Measurements from ENCODE around the gene RAB20.
A peak's percentile ranks its signal among the peaks of the same experiment; 100 is the strongest.
"Not testable (repeated sequence)": the region's sequence is repeated elsewhere in the genome, so short reads cannot be mapped to it uniquely, and the experiment has no call there.

The RAB20 gene, protein sequence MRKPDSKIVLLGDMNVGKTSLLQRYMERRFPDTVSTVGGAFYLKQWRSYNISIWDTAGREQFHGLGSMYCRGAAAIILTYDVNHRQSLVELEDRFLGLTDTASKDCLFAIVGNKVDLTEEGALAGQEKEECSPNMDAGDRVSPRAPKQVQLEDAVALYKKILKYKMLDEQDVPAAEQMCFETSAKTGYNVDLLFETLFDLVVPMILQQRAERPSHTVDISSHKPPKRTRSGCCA

DNA sequence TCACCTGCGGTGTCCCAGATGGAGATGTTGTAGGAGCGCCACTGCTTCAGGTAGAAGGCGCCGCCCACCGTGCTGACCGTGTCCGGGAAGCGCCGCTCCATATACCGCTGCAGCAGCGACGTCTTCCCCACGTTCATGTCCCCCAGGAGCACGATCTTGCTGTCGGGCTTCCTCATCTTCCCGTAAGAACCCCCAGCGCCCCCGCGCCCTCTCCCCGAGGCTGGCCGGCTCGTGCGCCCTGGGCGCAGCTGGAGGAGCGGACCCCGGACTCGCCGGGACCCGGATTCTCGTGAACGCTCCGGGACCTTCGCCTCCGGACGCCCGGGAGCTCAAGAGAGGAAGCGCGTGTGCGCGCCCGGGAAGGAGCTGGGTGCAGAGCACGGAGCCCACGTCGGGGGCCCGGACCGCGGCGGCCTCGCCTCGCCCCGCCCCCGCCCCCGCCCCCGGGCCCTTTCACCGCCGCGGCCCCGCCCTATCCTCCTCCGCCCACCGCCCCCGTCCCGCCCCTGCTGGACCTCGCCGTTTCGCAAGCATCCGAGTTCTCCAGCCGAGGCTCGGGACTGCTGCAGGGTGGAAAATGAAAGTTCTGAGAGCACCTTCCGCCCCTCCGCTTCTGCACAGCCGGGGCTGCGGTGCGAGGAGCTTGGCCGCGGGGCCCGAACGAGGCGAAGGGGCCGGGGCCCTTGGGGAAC lies at the start of gene RAB20:
TSS of gene RAB20 (minus strand) at position 379 of the 692 bp plus-strand sequence. CDS start at position 176, 203 bp downstream.
- DNase-seq = peak; percentile 70

DNA sequence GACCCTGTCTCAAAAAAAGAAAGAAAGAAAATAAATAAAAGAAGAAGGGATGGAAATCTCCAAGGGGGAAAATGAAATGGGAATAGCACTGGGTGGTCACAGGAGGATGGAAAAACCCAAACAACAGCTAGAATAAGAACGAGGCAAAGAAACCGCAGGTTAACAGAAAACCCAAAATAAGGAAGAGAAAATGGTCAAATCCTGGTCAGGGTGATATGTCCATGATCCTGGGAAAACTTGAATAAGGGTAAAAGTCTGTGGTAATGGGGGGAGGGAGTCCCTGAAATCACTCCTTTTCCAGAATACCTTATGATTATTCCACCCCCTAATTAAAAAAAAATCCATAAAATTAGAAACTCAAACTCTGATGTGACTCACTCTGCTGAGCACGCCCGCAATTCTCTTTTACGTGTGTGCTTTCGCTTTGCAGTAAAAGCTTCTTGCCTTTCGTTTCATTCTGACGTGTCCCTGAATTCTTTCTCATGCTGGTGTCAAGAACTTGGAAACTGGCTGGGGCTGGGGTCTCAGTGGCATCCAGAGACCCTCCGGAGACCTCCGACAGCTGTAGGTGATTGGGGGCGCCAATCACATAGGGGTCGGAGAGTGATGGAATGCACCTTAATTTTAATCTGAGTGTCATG lies 49.6 kb upstream of the RAB20 start:
- peak; percentile 63 for DNase-seq

DNA sequence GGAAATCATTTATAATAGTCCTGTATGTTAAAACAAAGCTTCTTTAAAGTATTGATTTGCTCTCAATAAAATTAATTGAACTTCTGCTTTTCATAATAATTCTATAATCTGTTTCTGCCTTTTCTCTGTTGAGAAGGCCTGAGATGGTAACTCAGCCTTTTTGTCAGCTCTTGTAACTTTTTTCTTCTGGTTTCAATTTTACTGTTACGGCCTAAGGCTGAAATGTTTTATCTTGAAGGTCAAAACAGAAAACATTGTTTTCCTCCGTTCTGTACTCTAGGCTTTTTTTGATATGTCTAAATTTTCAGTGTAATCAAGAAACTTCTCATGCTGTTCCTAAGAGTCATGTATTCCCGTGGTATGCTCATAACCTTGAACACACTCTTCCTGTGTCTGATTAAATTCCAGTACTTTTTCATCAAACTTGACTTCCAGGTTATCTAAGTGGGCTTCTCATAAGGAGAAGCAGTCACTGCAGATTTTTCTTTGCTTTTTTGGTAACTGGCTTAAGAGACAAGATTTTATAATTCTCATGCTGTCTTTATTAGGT lies 46.2 kb upstream of the RAB20 start:
- DNase-seq = no peak

DNA sequence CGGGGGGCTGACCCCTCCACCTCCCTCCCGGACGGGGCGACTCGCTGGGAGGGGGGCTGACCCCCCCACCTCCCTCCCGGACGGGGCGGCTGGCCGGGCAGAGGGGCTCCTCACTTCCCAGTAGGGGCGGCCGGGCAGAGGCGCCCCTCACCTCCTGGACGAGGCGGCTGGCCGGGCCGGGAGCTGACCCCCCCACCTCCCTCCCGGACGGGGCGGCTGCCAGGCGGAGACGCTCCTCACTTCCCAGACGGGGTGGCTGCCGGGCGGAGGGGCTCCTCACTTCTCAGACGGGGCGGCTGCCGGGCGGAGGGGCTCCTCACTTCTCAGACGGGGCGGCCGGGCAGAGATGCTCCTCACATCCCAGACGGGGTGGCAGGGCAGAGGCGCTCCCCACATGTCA lies 44.8 kb upstream of the RAB20 start:
- not testable (repeated sequence) for DNase-seq

DNA sequence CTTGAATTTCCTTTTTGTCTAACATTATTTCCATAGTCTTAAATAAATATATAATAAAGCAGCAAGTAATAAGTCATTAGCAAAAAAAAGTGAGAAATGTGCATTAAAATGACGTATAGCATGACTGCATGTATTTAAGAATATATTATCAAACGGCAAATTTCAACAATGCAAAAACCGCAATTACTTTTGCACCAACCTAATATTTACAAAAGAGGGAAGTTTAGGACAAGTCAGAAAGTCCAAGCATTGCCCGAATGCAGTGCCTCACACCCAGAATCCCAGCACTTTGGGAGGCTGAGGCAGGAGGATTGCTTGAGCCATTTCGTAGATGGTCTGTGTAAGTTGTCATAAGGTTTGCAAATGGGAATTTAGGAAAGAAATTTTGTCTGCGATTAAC lies 43.6 kb upstream of the RAB20 start:
- DNase-seq = no peak

DNA sequence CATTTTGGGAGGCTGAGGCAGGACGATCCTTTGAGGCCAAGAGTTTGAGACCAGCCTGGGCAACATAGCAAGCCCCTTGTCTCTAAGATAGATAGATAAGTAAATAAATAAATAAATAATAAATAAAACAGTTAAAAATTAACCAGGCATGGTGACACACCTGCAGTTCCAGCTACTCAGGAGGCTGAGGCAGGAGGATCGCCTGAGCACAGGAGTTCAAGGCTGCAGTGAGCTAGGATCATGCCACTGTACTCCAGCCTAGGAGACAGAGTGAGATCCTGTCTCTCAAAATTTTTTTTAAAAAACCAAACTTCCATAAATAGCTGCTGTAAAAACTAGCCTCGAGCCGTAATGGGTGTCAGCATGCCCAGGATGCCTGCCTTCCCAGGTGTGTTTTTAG lies 39.5 kb upstream of the RAB20 start:
- no peak for DNase-seq

DNA sequence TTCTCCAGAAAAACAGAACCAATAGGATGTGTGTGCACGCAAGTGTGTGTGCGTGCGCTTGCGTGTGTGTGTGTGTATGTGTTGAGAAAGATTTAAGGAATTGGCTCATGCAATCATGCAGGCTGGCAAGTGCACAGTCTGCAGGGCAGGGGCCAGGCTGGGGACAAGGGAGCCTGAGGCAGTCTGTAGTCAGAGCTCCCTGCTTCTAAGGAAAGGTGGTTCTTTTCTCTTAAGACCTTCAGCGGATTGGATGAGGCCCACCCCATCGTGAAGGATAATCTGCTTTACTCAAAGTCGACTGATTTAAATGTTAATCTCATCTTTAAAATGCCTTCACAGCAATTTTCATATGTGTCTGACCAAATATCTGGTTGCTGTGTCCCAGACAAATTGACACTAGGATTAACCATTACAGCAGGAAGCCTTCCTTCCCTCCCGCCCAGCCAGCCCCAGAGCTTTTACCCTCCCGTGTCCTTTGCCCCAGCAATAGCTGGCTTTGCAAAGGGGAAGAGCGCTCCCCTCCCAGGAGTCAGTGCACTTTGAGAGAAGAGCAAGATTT lies 38.8 kb upstream of the RAB20 start:
- no peak for DNase-seq

DNA sequence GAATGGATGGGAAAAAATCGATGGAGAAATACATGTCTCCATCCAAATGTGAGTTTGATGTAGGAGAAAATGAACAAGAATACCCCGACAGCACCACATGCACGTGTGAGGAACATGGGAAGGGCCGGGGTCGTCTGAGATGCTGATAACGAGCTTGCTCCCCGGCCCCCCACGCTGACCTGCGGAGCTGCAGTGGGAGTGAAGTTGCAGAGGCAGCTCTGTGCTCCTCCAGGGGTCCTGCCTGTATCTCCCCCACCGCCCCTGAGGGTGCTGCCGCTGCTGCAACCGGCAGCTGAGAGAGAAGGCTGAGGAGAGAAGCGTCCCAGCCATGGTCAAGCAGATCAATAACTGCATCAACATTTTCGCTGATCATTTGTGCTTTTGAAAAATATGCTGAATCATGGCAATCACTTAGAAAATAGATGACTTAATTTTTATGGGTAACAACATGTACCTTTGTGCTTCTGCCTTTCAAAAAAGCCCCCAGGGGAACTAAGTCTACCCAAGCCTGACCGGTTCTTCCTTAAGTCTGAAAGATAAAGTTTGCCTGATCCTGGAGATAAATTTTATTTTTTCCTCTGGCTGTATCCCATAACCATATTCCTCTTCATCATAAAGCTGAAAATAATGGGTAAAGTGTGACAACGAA lies 35.6 kb upstream of the RAB20 start:
- no peak for DNase-seq

DNA sequence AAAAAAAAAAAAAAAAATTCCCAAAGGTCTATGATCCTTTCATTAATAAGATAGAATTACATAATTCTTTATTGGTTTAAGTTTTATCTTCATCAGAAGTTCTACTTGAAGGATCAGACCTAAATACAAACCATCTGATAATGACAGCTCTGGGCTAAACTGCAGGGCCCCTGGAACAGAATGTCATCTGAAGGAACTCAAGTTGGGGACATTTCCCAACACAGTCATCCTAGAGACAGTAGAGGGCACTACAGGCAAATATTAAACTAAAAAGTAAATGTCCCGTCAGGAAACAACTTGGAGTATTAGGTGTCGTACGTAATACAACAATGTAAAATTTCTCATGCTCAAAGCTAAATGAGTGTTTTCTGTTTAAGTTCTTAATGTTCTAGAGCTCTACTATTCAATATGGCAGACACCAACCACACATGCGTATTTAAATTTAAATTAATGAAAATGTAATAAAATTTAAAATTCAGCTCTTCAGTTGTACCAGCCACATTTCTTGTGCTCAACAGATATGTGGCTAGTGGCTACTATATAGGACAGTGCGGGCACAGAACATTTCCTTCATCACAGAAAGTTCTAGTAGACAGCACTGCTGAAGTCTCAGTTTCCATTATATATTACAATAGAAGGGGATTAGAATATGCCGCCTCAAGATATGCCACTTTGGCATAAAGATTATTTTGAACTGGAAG lies 32.1 kb upstream of the RAB20 start:
- DNase-seq = peak; percentile 49

DNA sequence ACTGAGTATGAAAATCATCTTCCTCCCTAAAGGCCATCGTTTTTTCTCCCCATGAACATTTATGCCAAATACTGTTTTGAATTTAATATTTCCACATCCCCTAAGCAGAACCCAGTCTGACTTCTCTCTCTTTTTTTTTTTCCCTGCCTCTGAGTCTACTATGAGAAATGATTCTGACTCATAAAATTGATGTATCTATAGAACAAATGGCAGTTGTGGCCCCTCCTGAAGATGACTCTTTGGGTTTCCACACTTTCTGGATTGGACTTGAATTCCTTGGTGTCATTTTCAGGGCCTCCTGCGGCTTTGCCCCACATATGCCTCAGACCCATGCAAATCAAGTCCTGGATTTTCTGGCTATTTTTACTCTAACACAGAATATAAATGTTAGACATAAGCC lies 31.1 kb upstream of the RAB20 start:
- DNase-seq = no peak

DNA sequence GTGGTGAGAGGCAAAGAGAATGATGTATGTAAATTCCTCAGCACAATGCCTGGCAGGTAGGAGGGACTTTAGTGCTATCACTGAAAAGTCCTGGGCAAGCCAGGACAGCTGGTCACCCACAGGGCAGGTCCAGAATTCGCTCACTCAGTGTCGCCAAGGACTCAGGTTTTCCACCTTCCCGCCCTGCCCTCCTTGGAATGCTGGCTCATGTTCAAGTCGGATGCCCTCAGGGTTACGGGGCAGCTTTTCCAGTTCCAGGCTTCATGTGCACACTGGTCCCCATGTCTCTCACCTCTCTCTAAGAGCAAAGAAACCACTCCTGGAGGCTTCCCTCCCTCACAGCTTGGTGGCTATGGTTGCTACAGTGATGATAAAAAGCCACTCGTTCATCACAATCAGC lies 29.1 kb upstream of the RAB20 start:
- DNase-seq = no peak

DNA sequence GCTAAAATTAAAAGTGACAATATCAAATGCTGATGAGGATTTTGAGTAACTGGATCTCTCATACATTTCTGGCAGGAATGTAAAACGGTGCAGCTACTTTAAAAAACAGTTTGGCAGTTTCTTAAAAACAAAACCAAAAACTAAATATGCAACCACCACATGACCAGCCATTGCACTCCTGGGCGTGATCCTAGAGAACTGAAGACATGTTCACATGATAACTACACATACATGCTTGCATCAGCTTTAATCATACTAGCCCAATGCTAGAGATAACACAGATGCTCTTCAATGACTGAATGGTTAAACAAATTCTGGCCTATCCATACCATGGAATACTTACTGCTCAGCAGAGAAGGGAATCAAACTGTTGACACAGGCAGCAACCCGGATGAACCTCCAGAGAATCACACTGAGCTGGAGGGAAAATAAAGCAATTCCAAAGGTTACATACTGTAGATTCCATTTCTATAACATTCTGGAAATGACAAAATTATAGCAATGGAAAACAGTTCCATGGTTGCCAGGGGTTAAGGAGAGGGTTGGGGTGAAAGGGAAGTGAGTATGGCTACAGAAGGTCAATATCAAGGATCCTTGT lies 28.4 kb upstream of the RAB20 start:
- no peak for DNase-seq

DNA sequence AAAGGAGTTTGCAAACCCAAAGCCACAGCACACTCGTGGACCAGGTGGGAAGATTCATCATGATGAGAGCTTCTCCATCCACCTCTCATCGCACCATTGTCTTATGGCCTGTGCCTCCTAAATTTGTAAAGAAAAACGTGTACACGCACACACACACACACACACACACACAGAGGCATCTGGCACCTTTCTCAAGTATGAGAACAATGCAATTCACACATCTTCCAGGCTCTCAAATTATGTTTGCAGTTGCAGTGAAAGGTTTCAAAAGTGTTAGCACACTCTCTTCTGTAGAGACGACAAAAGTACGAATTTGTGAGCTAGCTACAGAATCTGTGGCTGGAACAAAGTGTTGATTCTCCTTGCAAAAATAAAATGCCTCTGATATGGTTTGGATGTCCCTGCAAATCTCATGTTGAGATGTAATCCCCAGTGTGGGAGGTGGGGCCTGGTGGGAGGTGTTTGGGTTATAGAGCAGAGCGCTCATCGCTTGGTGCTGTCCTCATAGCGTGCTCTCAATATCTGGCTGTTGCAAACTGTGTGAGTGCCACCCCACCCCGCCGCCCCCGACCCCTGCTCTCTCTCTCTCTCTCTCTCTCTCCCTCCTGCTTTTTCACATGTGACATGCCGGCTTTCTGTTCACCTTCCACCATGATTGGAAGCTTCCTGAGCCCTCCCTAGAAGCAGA lies 21.8 kb upstream of the RAB20 start:
- no peak for DNase-seq

DNA sequence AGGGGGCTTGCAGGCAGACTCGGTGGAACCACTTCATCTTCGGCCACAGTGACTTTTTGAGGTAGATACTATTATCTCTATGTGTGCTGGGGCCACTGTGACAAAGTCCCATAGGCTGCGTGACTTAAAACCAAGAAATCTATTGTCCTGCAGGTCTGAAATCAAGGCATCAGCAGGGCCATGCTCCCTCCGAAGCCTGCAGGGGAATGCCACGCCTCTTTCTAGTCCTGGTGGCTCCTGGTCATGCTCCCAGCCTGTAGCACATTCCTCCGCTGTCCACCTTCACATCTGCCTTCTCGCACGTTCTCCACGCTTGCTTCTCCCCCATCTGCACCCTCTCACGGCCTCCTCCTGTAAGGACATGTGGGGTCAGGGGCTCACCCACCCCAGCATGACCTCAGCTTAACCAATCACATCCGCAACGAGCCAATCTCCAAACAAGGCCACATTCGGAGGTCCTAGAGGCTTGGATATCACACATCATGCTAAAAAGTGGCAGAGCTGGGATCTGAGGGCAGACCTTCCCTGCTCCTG lies 21.0 kb upstream of the RAB20 start:
- no peak for DNase-seq

DNA sequence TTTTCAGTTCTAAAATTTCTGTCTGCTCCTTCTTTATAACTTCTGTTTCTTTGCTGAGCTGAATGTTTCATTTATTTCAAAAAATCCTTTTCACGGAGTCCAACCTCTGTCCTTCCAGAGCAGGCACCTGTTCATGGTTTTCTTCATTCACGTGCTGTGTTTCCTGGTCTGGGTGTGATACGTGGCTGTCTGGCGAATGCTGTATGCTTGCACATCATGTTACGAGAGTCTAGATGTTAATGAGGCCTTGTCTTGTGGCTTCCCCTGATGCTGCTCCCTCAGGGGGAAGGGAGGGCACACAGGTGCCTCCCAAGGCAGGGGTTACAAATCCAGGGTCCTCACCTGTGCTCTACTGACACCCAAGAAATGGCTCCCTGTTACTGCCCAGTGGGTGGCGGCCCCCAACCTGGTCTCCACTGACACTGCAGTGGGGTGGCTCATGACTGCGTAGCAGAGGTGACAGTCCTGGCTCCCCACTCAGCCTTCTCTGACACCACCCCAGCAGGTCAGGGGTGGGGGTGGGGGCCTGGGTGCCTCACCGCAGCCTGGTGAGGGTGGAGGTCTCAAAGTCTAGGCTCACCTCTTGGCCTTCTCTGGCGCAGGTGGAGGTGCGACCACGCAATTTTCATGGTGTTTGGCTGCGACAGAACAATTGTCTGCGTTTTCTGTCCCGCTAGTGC lies 20.1 kb upstream of the RAB20 start:
- no peak for DNase-seq

DNA sequence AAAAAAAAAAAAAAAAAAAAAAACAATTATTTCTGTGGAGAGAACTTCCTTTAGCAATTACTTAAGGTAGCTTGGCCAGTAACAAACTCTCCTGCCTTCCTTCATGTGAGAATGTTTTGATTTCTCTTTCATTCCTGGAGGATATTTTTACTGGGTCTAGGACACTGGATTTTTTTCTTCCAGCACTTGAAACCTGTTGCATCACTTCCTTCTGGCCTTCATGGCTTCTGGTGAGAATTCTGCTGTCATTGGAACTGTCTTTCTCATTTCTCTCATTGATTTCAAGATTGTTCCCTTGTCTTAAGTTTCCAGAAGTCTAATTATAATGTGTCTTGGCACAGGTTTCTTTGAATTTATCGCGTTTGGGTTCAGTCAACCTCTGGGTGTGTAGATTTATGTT lies 19.3 kb upstream of the RAB20 start:
- DNase-seq = no peak

DNA sequence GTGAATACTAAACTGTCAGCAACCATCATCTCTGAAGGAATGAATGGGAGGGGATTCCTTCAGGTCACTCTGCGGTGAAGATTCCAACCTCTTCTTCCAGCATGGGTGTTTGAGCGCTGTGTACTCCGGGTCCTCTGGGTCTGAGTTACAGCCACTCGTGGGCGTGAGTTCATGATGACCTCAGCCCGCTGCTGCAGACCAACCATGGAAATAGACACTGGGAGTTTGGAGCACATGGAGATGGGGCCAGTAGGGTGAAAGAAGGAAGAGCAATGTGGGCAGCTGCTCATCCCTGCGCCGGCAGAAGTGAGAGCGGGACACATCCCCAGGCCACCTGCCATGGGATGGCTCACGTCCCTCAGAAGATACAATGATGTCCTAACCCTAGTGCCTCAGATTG lies 16.8 kb upstream of the RAB20 start:
- DNase-seq = no peak

DNA sequence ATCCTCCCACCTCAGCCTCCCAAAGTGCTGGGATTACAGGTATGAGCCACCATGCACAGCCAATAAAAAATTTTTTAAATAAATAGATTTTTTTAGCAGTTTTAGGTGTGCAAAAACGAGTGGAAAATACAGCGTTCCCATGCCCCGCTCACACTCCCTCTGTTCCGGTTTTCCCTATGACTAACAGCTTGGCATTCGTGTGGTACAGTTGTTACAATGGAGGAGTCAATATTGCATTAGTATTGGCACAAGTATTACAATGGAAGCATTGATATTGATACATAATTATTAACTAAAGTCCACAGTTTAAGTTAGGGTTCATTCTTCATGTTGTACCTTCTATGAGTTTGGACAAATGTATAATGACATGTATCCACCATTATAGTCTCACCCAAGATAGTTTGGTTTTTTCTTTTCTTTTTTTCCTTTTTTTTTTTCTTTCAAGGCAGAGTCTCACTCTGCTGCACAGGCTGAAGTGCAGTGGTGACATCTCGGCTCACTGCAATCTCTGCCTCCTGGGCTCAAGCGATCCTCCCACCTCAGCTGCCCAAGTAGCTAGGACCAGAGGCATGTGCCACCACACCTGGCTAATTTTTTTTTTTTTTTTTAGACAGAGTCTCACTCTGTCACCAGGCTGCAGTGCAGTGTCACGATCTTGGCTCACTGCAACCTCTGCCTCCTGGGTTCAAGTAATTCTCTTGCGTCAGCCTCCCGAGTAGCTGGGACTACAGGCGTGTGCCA lies 15.4 kb upstream of the RAB20 start:
- no peak for DNase-seq

DNA sequence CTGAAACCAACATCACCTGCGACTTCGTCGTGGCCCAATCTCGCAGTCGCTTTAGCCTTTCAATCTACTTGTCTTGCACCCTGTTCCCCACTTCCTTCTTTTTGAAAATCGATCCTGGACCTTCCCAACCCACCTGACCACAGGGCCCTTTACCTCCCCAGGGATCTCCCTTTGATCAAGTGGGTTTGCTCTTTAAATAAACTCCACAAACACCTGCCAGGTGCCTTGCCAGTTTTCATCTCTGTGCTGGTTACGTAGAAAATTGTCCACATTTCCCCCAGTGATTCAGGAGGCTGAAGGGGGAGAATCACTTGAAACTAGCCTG lies 14.5 kb upstream of the RAB20 start:
- no peak for DNase-seq

Data from activated CD4-positive, alpha-beta T cell treated with anti-CD3 and anti-CD28 coated beads, Interleukin-2, amount 50 U/mL, for 16 hours (primary cell).